Measurements from ENCODE around the gene USP37.

Gene USP37

GRCh38 chr2:218421027-218421426 lies 147.1 kb downstream of the USP37 start:
- TF ChIP-seq ZFX (IDR thresholded peaks at IDR 0.05; ENCODE audit: borderline replicate concordance), result no peak
- no peak for TF ChIP-seq CTCF (IDR thresholded peaks at IDR 0.05)
- no peak overlapping the region for H3K27ac ChIP-seq

GRCh38 chr2:218419630-218420216 lies 148.4 kb downstream of the USP37 start:
- H3K27ac ChIP-seq, result peak overlapping the region; percentile 70
- TF ChIP-seq ZFX (IDR thresholded peaks at IDR 0.05; ENCODE audit: borderline replicate concordance), result no peak
- no peak for TF ChIP-seq CTCF (IDR thresholded peaks at IDR 0.05)

- peak within 1 kb of the TSS; percentile 70 for H3K27ac ChIP-seq
Observed at GRCh38 chr2:218418717-218419458, 149.3 kb downstream of the USP37 start, which contains the start of gene VIL1. Gene VIL1, plus strand, starts transcription at chr2:218419123. Its CDS starts 4,656 bp downstream, at chr2:218423779.

GRCh38 chr2:218418321-218418716 lies 149.8 kb downstream of the USP37 start:
- TF ChIP-seq CTCF (IDR thresholded peaks at IDR 0.05) (no peak), ZFX (IDR thresholded peaks at IDR 0.05; ENCODE audit: borderline replicate concordance) (no peak)
- H3K27ac ChIP-seq, result peak overlapping the region; percentile 70

More at GRCh38 chr2:218418717-218419458, 149.3 kb downstream of the USP37 start, which contains the start of gene VIL1:
- TF ChIP-seq CTCF (IDR thresholded peaks at IDR 0.05), result no peak
- TF ChIP-seq ZFX (IDR thresholded peaks at IDR 0.05; ENCODE audit: borderline replicate concordance), result no peak

- no peak for TF ChIP-seq ZFX (IDR thresholded peaks at IDR 0.05; ENCODE audit: borderline replicate concordance)
- TF ChIP-seq CTCF (IDR thresholded peaks at IDR 0.05), result no peak
- H3K27ac ChIP-seq, result peak overlapping the region; percentile 100
Observed at GRCh38 chr2:218407717-218408116, 160.4 kb downstream of the USP37 start.

GRCh38 chr2:218406949-218407618 lies 161.1 kb downstream of the USP37 start:
- TF ChIP-seq ZFX (IDR thresholded peaks at IDR 0.05; ENCODE audit: borderline replicate concordance) (no peak), CTCF (IDR thresholded peaks at IDR 0.05) (no peak)
- H3K27ac ChIP-seq, result peak overlapping the region; percentile 100
